Testis (tissue), 2 donors: ENCODE results near the gene PISD.
"Not testable (repeated sequence)": the region's sequence is repeated elsewhere in the genome, so short reads cannot be mapped to it uniquely, and the experiment has no call there.

ENCODE experiments used
- POLR2A ChIP-seq: fragments of 450-650 bp; IDR thresholded peaks from one replicate; pipeline ENCODE4 v1.6.1; 2017; ENCODE audit warnings: antibody characterized with exemption, mild to moderate bottlenecking, moderate library complexity
- TF ChIP-seq, protein P1 (sequence below), 3 experiments: fragments of 450-650 bp in 2 of 3; fragments of 200-600 bp in 1 of 3; sonication (generic) in 1 of 3; IDR thresholded peaks; one replicate each; pipeline ENCODE4 v1.5.1; 2016 to 2019; ENCODE audit warnings: antibody characterized with exemption in 3 of 3, mild to moderate bottlenecking in 2 of 3, moderate library complexity in 1 of 3

DNA sequence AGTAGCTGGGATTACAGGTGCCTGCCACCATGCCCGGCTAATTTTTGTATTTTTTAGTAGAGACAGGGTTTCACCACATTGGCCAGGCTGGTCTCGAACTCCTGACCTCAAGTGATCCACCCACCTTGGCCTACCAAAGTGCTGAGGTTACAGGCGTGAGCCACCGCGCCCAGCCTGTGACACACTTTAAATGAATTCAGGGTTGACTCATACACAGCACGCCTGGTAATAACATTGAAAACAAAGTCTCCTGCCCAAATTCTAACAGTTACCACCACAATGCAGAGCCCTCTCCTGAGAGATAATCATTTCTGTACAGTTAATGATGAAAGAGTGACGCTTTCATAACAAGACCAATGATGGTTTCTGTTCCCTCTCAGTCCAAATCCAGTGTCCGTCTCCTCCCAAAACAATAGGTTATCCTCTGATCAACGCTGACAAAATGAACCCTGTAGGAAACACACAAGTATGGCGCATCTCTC lies 1.1 kb downstream of the PISD start:
- TF ChIP-seq, protein P1, sequence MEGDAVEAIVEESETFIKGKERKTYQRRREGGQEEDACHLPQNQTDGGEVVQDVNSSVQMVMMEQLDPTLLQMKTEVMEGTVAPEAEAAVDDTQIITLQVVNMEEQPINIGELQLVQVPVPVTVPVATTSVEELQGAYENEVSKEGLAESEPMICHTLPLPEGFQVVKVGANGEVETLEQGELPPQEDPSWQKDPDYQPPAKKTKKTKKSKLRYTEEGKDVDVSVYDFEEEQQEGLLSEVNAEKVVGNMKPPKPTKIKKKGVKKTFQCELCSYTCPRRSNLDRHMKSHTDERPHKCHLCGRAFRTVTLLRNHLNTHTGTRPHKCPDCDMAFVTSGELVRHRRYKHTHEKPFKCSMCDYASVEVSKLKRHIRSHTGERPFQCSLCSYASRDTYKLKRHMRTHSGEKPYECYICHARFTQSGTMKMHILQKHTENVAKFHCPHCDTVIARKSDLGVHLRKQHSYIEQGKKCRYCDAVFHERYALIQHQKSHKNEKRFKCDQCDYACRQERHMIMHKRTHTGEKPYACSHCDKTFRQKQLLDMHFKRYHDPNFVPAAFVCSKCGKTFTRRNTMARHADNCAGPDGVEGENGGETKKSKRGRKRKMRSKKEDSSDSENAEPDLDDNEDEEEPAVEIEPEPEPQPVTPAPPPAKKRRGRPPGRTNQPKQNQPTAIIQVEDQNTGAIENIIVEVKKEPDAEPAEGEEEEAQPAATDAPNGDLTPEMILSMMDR (IDR thresholded peaks at IDR 0.05), result not testable (repeated sequence)
- TF ChIP-seq POLR2A, result not testable (repeated sequence)
